ENCODE results near the gene TULP4. TPM values are rescaled to one million over a fixed set of nuclear protein-coding genes. Genes with fewer than 3 reads are reported as not detected.

TULP4 gene
- polyA plus RNA-seq, 1 donor (not counting 4 experiments of a cell fraction or from before 2014, with no cell fraction given) = 13.1 TPM

- peaks cover 17% of the 10 kb centered on the region for H3K4me1 ChIP-seq (ENCODE audit: control insufficient read depth, extremely low read depth, insufficient read depth, low read length)
- dilution Hi-C loops (cut with MboI; ENCODE audit: extremely low pct_ligation_motif_present, low sequenced_read_pairs) = no loop called here
- DNase-seq (ENCODE audit: low read depth, low spot score) (no peak), FAIRE-seq (no peak)
- H2AFZ ChIP-seq (ENCODE audit: control insufficient read depth, low read length) = no peak overlapping the region
- H3K27me3 ChIP-seq (ENCODE audit: control insufficient read depth, extremely low read depth, insufficient read depth, low read length) = no peaks in the 10 kb centered on the region
- H3K9ac ChIP-seq (ENCODE audit: control insufficient read depth, extremely low read depth, insufficient read depth, low read length) = no peak overlapping the region
- no peaks in the 10 kb centered on the region for H3K9me1 ChIP-seq (ENCODE audit: control insufficient read depth, extremely low read depth, insufficient read depth, low read length)
- TF ChIP-seq CTCF (optimal IDR thresholded peaks at IDR 0.05 in 1 of 3, IDR thresholded peaks at IDR 0.05 in 1 of 3, conservative IDR thresholded peaks at IDR 0.05 in 1 of 3; ENCODE audit: extremely low read depth in 1 of 3, insufficient read depth in 2 of 3, low read length in 3 of 3) (no peak), EZH2 (IDR thresholded peaks at IDR 0.05; ENCODE audit: low read length) (no peak)
- H3K4me2 ChIP-seq (ENCODE audit: control insufficient read depth, extremely low read depth, insufficient read depth, low read depth, low read length) = no peak overlapping the region
- no peaks in the 10 kb centered on the region for H3K9me3 ChIP-seq (ENCODE audit: control insufficient read depth, low read depth, low read length)
- no peaks in the 10 kb centered on the region for H4K20me1 ChIP-seq (ENCODE audit: control insufficient read depth, extremely low read depth, insufficient read depth, low read length)
- peaks cover 0 to 5% of the 10 kb centered on the region in 2 experiments for H3K36me3 ChIP-seq (ENCODE audit: control insufficient read depth in 2 of 2, extremely low read depth in 1 of 2, insufficient read depth in 2 of 2, low read length in 2 of 2)
- no peak overlapping the region for H3K27ac ChIP-seq (ENCODE audit: control insufficient read depth, insufficient read depth, low read length)
- H3K79me2 ChIP-seq (ENCODE audit: control insufficient read depth, insufficient read depth, low read length) = no peaks in the 10 kb centered on the region
- no peak overlapping the region for H3K4me3 ChIP-seq (ENCODE audit: control insufficient read depth in 2 of 3, extremely low read depth in 1 of 3, insufficient read depth in 2 of 3, low read depth in 1 of 3, low read length in 3 of 3)
Measured at GRCh38 chr6:158448856-158449255, 136.6 kb downstream of the TULP4 start.

- no peak overlapping the region for H3K9ac ChIP-seq (ENCODE audit: control insufficient read depth, extremely low read depth, insufficient read depth, low read length)
- peak overlapping the region; percentile 41 for H3K27ac ChIP-seq (ENCODE audit: control insufficient read depth, insufficient read depth, low read length)
- TF ChIP-seq EZH2 (IDR thresholded peaks at IDR 0.05; ENCODE audit: low read length) (no peak), CTCF (optimal IDR thresholded peaks at IDR 0.05 in 1 of 3, IDR thresholded peaks at IDR 0.05 in 1 of 3, conservative IDR thresholded peaks at IDR 0.05 in 1 of 3; ENCODE audit: extremely low read depth in 1 of 3, insufficient read depth in 2 of 3, low read length in 3 of 3) (peak in 1 of 3 experiments; percentile 55)
- no peaks in the 10 kb centered on the region for H4K20me1 ChIP-seq (ENCODE audit: control insufficient read depth, extremely low read depth, insufficient read depth, low read length)
- no peaks in the 10 kb centered on the region for H3K9me1 ChIP-seq (ENCODE audit: control insufficient read depth, extremely low read depth, insufficient read depth, low read length)
- peak overlapping the region; percentile 54 for H3K4me2 ChIP-seq (ENCODE audit: control insufficient read depth, extremely low read depth, insufficient read depth, low read depth, low read length)
- no peak overlapping the region for H3K4me3 ChIP-seq (ENCODE audit: control insufficient read depth in 2 of 3, extremely low read depth in 1 of 3, insufficient read depth in 2 of 3, low read depth in 1 of 3, low read length in 3 of 3)
- H3K36me3 ChIP-seq (ENCODE audit: control insufficient read depth in 2 of 2, extremely low read depth in 1 of 2, insufficient read depth in 2 of 2, low read length in 2 of 2) = peaks cover 0 to 8% of the 10 kb centered on the region in 2 experiments
- H2AFZ ChIP-seq (ENCODE audit: control insufficient read depth, low read length) = no peak overlapping the region
- peaks cover 17% of the 10 kb centered on the region for H3K4me1 ChIP-seq (ENCODE audit: control insufficient read depth, extremely low read depth, insufficient read depth, low read length)
- DNase-seq (ENCODE audit: low read depth, low spot score) = peak; percentile 81
- no peaks in the 10 kb centered on the region for H3K79me2 ChIP-seq (ENCODE audit: control insufficient read depth, insufficient read depth, low read length)
- H3K27me3 ChIP-seq (ENCODE audit: control insufficient read depth, extremely low read depth, insufficient read depth, low read length) = no peaks in the 10 kb centered on the region
- H3K9me3 ChIP-seq (ENCODE audit: control insufficient read depth, low read depth, low read length) = no peaks in the 10 kb centered on the region
- FAIRE-seq = peak; percentile 97
- dilution Hi-C loops (cut with MboI; ENCODE audit: extremely low pct_ligation_motif_present, low sequenced_read_pairs) = no loop called here
Measured at GRCh38 chr6:158452191-158452590, 139.9 kb downstream of the TULP4 start.

Measured in keratinocyte (primary cell).